H9 (cell line): ENCODE results near the gene DRGX. TPM values are rescaled to one million over a fixed set of nuclear protein-coding genes. Genes with fewer than 3 reads are reported as not detected.

Experiments
- DNase-seq: peaks from one replicate; pipeline ENCODE4 v3.0.0-alpha.2; 2017
- H2AFZ ChIP-seq: one replicate; pipeline ENCODE4 v1.6.1; 2013; ENCODE audit warnings: mild to moderate bottlenecking, low read length, control low read depth, moderate library complexity
- H2AK5ac ChIP-seq: 2 replicates; pipeline ENCODE4 v1.6.1; 2013; ENCODE audit warnings: low read length, control low read depth, mixed read lengths; ENCODE audit not compliant: insufficient read length
- H2BK120ac ChIP-seq: one replicate; pipeline ENCODE4 v1.6.1; 2013; ENCODE audit warnings: low read depth, mild to moderate bottlenecking, low read length, control low read depth, inconsistent platforms; ENCODE audit not compliant: poor library complexity, severe bottlenecking
- H2BK12ac ChIP-seq: 2 replicates; pipeline ENCODE4 v1.6.1; 2013; ENCODE audit warnings: low read length, control low read depth, mixed read lengths, low read depth; ENCODE audit not compliant: insufficient read length
- H2BK15ac ChIP-seq: 2 replicates; pipeline ENCODE4 v1.6.1; 2013; ENCODE audit warnings: low read depth, low read length, control low read depth
- H2BK20ac ChIP-seq: one replicate; pipeline ENCODE4 v1.6.1; 2013; ENCODE audit warnings: low read depth, mild to moderate bottlenecking, low read length, control low read depth, inconsistent platforms; ENCODE audit not compliant: poor library complexity, severe bottlenecking
- H2BK5ac ChIP-seq: 2 replicates; pipeline ENCODE4 v1.6.1; 2013; ENCODE audit warnings: low read length, control low read depth, mixed read lengths; ENCODE audit not compliant: insufficient read length
- H3K14ac ChIP-seq: 2 replicates; pipeline ENCODE4 v1.6.1; 2013; ENCODE audit warnings: low read length, control low read depth; ENCODE audit not compliant: insufficient read depth
- H3K18ac ChIP-seq: 2 replicates; pipeline ENCODE4 v1.6.1; 2013; ENCODE audit warnings: low read depth, mild to moderate bottlenecking, mixed read lengths, low read length, control low read depth; ENCODE audit not compliant: insufficient read length
- H3K23ac ChIP-seq: 2 replicates; pipeline ENCODE4 v1.6.1; 2013; ENCODE audit warnings: low read length, control low read depth, mixed read lengths, low read depth; ENCODE audit not compliant: insufficient read length
- H3K23me2 ChIP-seq: 2 replicates; pipeline ENCODE4 v1.6.1; 2013; ENCODE audit warnings: low read depth, mild to moderate bottlenecking, mixed read lengths, low read length, control low read depth; ENCODE audit not compliant: insufficient read length, poor library complexity, severe bottlenecking
- H3K27ac ChIP-seq: 2 replicates; pipeline ENCODE4 v1.5.1; 2013; ENCODE audit warnings: low read length, control low read depth, mixed read lengths, low read depth; ENCODE audit not compliant: insufficient read length
- H3K27me3 ChIP-seq: 2 replicates; pipeline ENCODE4 v1.6.1; 2013; ENCODE audit warnings: low read length, control low read depth, inconsistent platforms; ENCODE audit not compliant: insufficient read depth
- H3K4ac ChIP-seq: 2 replicates; pipeline ENCODE4 v1.6.1; 2013; ENCODE audit warnings: low read depth, mild to moderate bottlenecking, control low read depth, inconsistent platforms, low read length, moderate library complexity
- H3K4me1 ChIP-seq: 2 replicates; pipeline ENCODE4 v1.6.1; 2013; ENCODE audit warnings: low read length, control low read depth, inconsistent platforms; ENCODE audit not compliant: insufficient read depth
- H3K4me2 ChIP-seq: 2 replicates; pipeline ENCODE4 v1.6.1; 2013; ENCODE audit warnings: low read length, control low read depth, mixed read lengths; ENCODE audit not compliant: insufficient read length, insufficient read depth
- H3K56ac ChIP-seq: 2 replicates; pipeline ENCODE4 v1.6.1; 2013; ENCODE audit warnings: low read depth, mild to moderate bottlenecking, mixed read lengths, low read length, control low read depth; ENCODE audit not compliant: insufficient read length
- H3K79me1 ChIP-seq: 2 replicates; pipeline ENCODE4 v1.6.1; 2013; ENCODE audit warnings: low read depth, mild to moderate bottlenecking, moderate library complexity, low read length, control low read depth, inconsistent platforms; ENCODE audit not compliant: insufficient read depth, poor library complexity, severe bottlenecking
- H3K79me2 ChIP-seq: 2 replicates; pipeline ENCODE4 v1.6.1; 2013; ENCODE audit warnings: low read length, control low read depth, inconsistent platforms; ENCODE audit not compliant: insufficient read depth
- H3K9ac ChIP-seq: 2 replicates; pipeline ENCODE4 v1.6.1; 2013; ENCODE audit warnings: low read length, control low read depth, mixed read lengths; ENCODE audit not compliant: insufficient read length; ENCODE audit errors: extremely low read depth
- H3K9me3 ChIP-seq: one replicate; pipeline ENCODE4 v1.6.1; 2013; ENCODE audit warnings: low read depth, low read length, inconsistent platforms; ENCODE audit not compliant: control insufficient read depth
- H3T11ph ChIP-seq: one replicate; pipeline ENCODE4 v1.6.1; 2013; ENCODE audit warnings: mild to moderate bottlenecking, low read length, control low read depth, inconsistent platforms
- H4K20me1 ChIP-seq: one replicate; pipeline ENCODE4 v1.6.1; 2013; ENCODE audit not compliant: control insufficient read depth, insufficient read length, insufficient read depth
- H4K5ac ChIP-seq: 2 replicates; pipeline ENCODE4 v1.6.1; 2013; ENCODE audit warnings: low read depth, mild to moderate bottlenecking, mixed read lengths, low read length, control low read depth; ENCODE audit not compliant: insufficient read length
- H4K8ac ChIP-seq: replicated peaks from 2 replicates; pipeline ENCODE4 v1.6.1; 2013; ENCODE audit warnings: low read length, control low read depth, mixed read lengths, low read depth; ENCODE audit not compliant: insufficient read length
- H4K91ac ChIP-seq: 2 replicates; pipeline ENCODE4 v1.6.1; 2013; ENCODE audit warnings: low read depth, mild to moderate bottlenecking, moderate library complexity, mixed read lengths, low read length, control low read depth; ENCODE audit not compliant: insufficient read length
- H3K27ac Mint-ChIP-seq, 3 experiments: 2 replicates in 2 of 3; 3 replicates in 1 of 3; pipeline ENCODE4 v1.8.0; 2020 to 2021; ENCODE audit warnings: mixed read lengths in 3 of 3, mild to moderate bottlenecking in 1 of 3, moderate library complexity in 1 of 3
- H3K27me3 Mint-ChIP-seq: 2 replicates; pipeline ENCODE4 v1.8.0; 2021; ENCODE audit warnings: low read depth, mild to moderate bottlenecking, moderate library complexity, mixed read lengths
- H3K36me3 Mint-ChIP-seq, 3 experiments: 2 replicates in 2 of 3; 3 replicates in 1 of 3; pipeline ENCODE4 v1.8.0; 2020 to 2021; ENCODE audit warnings: low read depth in 3 of 3, mixed read lengths in 3 of 3; ENCODE audit not compliant: insufficient read depth in 1 of 3
- H3K4me1 Mint-ChIP-seq, 2 experiments: 2 replicates each; pipeline ENCODE4 v1.8.0; 2020; ENCODE audit warnings: mixed read lengths in 2 of 2
- H3K4me3 Mint-ChIP-seq, 2 experiments: 2 replicates in 1 of 2; 3 replicates in 1 of 2; pipeline ENCODE4 v1.8.0; 2020 to 2021; ENCODE audit warnings: mild to moderate bottlenecking in 2 of 2, mixed read lengths in 2 of 2, moderate library complexity in 1 of 2
- H3K9me3 Mint-ChIP-seq, 2 experiments: 2 replicates in 1 of 2; 3 replicates in 1 of 2; pipeline ENCODE4 v1.8.0; 2020; ENCODE audit warnings: mild to moderate bottlenecking in 2 of 2, mixed read lengths in 2 of 2, moderate library complexity in 1 of 2
- CTCF ChIP-seq: fragments of 200-600 bp; sonication (generic); conservative IDR thresholded peaks from 3 replicates; pipeline ENCODE4 v1.8.0; 2021; ENCODE audit warnings: antibody characterized with exemption, mild to moderate bottlenecking
- WGBS: extraction: QIAGEN DNeasy Blood & Tissue Kit; methylation state at CpG from one replicate; pipeline ENCODE4 v1.1.7; 2013; ENCODE audit warnings: missing lambda C conversion rate, low lambda C conversion rate, mixed read lengths; ENCODE audit not compliant: insufficient read length; ENCODE audit errors: extremely low coverage; 5-methylcytosine and 5-hydroxymethylcytosine counted together
- total RNA-seq: library from RNA; stranded (reverse); gene quantifications from 2 replicates; pipeline ENCODE4 v1.2.1, GENCODE V29; 2021

DRGX gene
- total RNA-seq, 1 experiment from 2014 or later = not detected

- H3K27me3 Mint-ChIP-seq = peaks cover 17% of the 10 kb centered on the region
- no peak overlapping the region for H4K5ac ChIP-seq
- no peak overlapping the region for H4K8ac ChIP-seq
- H3K9ac ChIP-seq = no peak overlapping the region
- H3K23ac ChIP-seq = no peak overlapping the region
- no peaks in the 10 kb centered on the region for H3K36me3 Mint-ChIP-seq
- H3K27ac Mint-ChIP-seq = no peak overlapping the region
- no peak overlapping the region for H2AFZ ChIP-seq
- H3K18ac ChIP-seq = no peak overlapping the region
- no peaks in the 10 kb centered on the region for H3K79me1 ChIP-seq
- H3K79me2 ChIP-seq = no peaks in the 10 kb centered on the region
- no CpG with 5 or more reads among the region's 5 CpGs for WGBS
- H3K9me3 ChIP-seq = no peaks in the 10 kb centered on the region
- no peak overlapping the region for H2AK5ac ChIP-seq
- TF ChIP-seq CTCF = no peak
- H3K14ac ChIP-seq = no peak overlapping the region; the same call in 1 of the 2 replicates
- no peaks in the 10 kb centered on the region for H3K4me1 ChIP-seq
- H3T11ph ChIP-seq = no peak overlapping the region
- no peaks in the 10 kb centered on the region; a peak in 2 of 5 replicates for H3K9me3 Mint-ChIP-seq
- no peak overlapping the region for H3K4me2 ChIP-seq
- no peak overlapping the region for H2BK120ac ChIP-seq
- no peak overlapping the region for H3K56ac ChIP-seq
- no peak for DNase-seq
- no peaks in the 10 kb centered on the region for H3K23me2 ChIP-seq
- no peak overlapping the region for H3K4me3 Mint-ChIP-seq
- H2BK12ac ChIP-seq = no peak overlapping the region
- H3K4me1 Mint-ChIP-seq = peaks cover 4 to 6% of the 10 kb centered on the region in 2 experiments
- no peak overlapping the region for H4K91ac ChIP-seq
- H3K4ac ChIP-seq = no peak overlapping the region
- H3K27me3 ChIP-seq = no peaks in the 10 kb centered on the region
- no peak overlapping the region for H2BK20ac ChIP-seq
- no peak overlapping the region for H2BK5ac ChIP-seq
- H2BK15ac ChIP-seq = no peak overlapping the region
- H3K27ac ChIP-seq = no peak overlapping the region
- H4K20me1 ChIP-seq = no peaks in the 10 kb centered on the region
These were observed 65.7 kb downstream of the DRGX start for GRCh38 chr10:49330127-49330665.
